Suprapubic skin (tissue), 3 donors: ENCODE results near the gene MLPH.

Experiments
- CTCF ChIP-seq, 2 donors: fragments of 200-600 bp in 1 of 2; fragments of 450-650 bp in 1 of 2; sonication (generic) in 1 of 2; IDR thresholded peaks; one replicate each; pipeline ENCODE4 v1.5.1; 2016 to 2019; ENCODE audit warnings: antibody characterized with exemption in 2 of 2, mild to moderate bottlenecking in 1 of 2, moderate library complexity in 1 of 2
- EP300 ChIP-seq: sonication (generic); formaldehyde crosslinking; IDR thresholded peaks from one replicate; pipeline ENCODE4 v1.6.1; 2017; ENCODE audit warnings: antibody characterized with exemption
- POLR2A ChIP-seq, 2 donors: fragments of 450-650 bp; IDR thresholded peaks; one replicate each; pipeline ENCODE4 v1.6.1; 2017; ENCODE audit warnings: antibody characterized with exemption in 2 of 2, mild to moderate bottlenecking in 2 of 2, moderate library complexity in 2 of 2

DNA sequence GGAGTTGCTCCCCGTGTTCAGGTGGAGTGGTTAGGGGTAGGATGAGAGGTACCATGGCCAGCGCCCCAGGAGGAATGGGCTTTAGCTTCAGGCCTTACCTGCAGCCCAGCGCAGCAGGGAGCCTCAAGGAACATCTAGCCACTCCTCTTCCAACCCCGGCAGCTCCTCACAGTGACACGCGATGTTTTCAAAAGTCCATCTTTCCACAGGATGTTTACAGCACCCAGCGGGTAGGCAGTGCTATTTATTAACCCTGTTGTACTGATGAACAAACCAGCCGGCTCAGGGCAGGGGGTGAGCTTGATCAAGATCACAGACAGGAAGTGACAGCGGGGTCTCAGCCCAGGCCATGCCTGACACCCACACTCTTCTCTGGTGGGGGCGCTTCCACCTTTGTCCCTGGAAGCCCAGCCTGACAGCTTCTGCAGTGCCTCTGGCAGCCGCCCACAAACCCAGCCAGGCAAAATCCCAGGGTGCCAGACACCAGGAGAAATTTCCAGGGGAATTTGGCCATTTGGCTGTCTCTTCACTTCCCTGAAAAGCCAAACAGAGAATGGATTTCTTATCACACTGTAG, 60.9 kb downstream of the MLPH start:
- no peak for TF ChIP-seq CTCF (IDR thresholded peaks at IDR 0.05)
- TF ChIP-seq EP300 = no peak
- TF ChIP-seq POLR2A (IDR thresholded peaks at IDR 0.05) = no peak
